ENCODE measurements around the gene LRRC25.

The LRRC25 gene

GRCh38 chr19:18348171-18348570 is 49.3 kb downstream of the LRRC25 start:
- Mint-ChIP-seq H3K4me1 (ENCODE audit: low read depth) (peaks cover 4% of the 10 kb centered on the region), H3K27ac (peak overlapping the region; percentile 18), H3K27me3 (ENCODE audit: low read depth) (no peaks in the 10 kb centered on the region), H3K9me3 (no peaks in the 10 kb centered on the region), H3K36me3 (ENCODE audit: low read depth) (peaks cover 12% of the 10 kb centered on the region), H3K4me3 (no peak overlapping the region)

GRCh38 chr19:18346091-18346490 is 51.3 kb downstream of the LRRC25 start:
- Mint-ChIP-seq H3K36me3 (ENCODE audit: low read depth) (peaks cover 16% of the 10 kb centered on the region), H3K27ac (no peak overlapping the region), H3K9me3 (no peaks in the 10 kb centered on the region), H3K4me1 (ENCODE audit: low read depth) (peaks cover 7% of the 10 kb centered on the region), H3K4me3 (no peak overlapping the region), H3K27me3 (ENCODE audit: low read depth) (no peaks in the 10 kb centered on the region)

- Mint-ChIP-seq H3K36me3 (ENCODE audit: low read depth) (peaks cover 13% of the 10 kb centered on the region), H3K4me3 (no peak overlapping the region)
Observed at GRCh38 chr19:18345296-18345695, 52.1 kb downstream of the LRRC25 start.

GRCh38 chr19:18344582-18344950 is 52.9 kb downstream of the LRRC25 start:
- no peaks in the 10 kb centered on the region for H3K9me3 Mint-ChIP-seq
- peaks cover 8% of the 10 kb centered on the region for H3K4me1 Mint-ChIP-seq (ENCODE audit: low read depth)
- no peak overlapping the region for H3K27ac Mint-ChIP-seq
- H3K27me3 Mint-ChIP-seq (ENCODE audit: low read depth), result no peaks in the 10 kb centered on the region
- peaks cover 9% of the 10 kb centered on the region for H3K36me3 Mint-ChIP-seq (ENCODE audit: low read depth)
- H3K4me3 Mint-ChIP-seq, result no peak overlapping the region

More at GRCh38 chr19:18345296-18345695, 52.1 kb downstream of the LRRC25 start:
- H3K27me3 Mint-ChIP-seq (ENCODE audit: low read depth), result no peaks in the 10 kb centered on the region
- peaks cover 5% of the 10 kb centered on the region for H3K4me1 Mint-ChIP-seq (ENCODE audit: low read depth)
- no peaks in the 10 kb centered on the region for H3K9me3 Mint-ChIP-seq
- no peak overlapping the region for H3K27ac Mint-ChIP-seq

GRCh38 chr19:18342090-18342632 is 55.3 kb downstream of the LRRC25 start:
- H3K4me3 Mint-ChIP-seq, result peak overlapping the region; percentile 81
- H3K36me3 Mint-ChIP-seq (ENCODE audit: low read depth), result peaks cover 9% of the 10 kb centered on the region
- no peaks in the 10 kb centered on the region for H3K27me3 Mint-ChIP-seq (ENCODE audit: low read depth)
- H3K27ac Mint-ChIP-seq, result no peak overlapping the region
- H3K9me3 Mint-ChIP-seq, result no peaks in the 10 kb centered on the region
- peaks cover 10% of the 10 kb centered on the region for H3K4me1 Mint-ChIP-seq (ENCODE audit: low read depth)
